GM10847 (cell line): Measurements from ENCODE around the gene FREY1.

ENCODE experiments used
- POLR2A ChIP-seq: IDR thresholded peaks from 2 replicates; pipeline ENCODE4 v1.6.1; 2011; ENCODE audit not compliant: insufficient read length; ENCODE audit errors: extremely low read depth

FREY1 gene

GRCh38 chr11:45879803-45880686 is 27.0 kb downstream of the FREY1 start:
- TF ChIP-seq POLR2A: no peak

DNA sequence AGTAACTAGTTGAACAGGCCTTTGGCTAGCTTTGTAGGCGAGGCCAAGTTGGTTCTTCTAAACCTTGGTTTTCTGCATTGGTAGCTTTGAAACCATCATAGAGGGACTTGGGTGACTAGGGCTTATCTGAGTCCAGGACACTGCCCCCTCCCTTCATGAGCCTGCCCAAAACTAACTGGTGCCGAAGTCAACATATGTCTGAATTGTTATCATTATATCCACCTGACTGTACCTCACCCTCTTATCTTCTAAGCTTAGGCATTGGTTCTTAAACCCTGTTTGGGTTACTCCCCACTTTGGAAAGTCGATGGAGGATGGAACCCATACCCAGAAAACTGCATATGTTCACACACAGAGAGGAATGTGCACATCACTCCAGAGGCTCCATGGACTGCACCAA is 29.2 kb downstream of the FREY1 start:
- TF ChIP-seq POLR2A: no peak

DNA sequence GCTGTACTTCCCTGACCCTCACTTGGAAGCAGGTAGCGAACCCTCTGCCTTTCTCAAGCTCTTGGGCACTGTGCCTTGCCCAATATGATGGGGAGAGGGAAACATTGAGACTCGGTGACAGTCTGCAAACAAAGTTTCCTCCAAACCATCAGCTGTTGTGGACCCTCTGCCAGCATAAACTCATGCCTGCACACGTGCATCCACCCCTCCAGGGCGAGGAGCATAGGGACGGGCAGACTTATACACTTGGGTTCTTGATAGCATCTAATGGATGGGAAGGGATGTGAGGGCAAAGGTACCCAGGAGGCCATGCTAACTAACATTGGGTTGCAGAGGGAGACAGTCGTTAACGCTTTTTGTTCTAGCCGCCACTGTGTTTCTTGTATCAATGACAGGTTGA is 29.9 kb downstream of the FREY1 start:
- no peak for TF ChIP-seq POLR2A

DNA sequence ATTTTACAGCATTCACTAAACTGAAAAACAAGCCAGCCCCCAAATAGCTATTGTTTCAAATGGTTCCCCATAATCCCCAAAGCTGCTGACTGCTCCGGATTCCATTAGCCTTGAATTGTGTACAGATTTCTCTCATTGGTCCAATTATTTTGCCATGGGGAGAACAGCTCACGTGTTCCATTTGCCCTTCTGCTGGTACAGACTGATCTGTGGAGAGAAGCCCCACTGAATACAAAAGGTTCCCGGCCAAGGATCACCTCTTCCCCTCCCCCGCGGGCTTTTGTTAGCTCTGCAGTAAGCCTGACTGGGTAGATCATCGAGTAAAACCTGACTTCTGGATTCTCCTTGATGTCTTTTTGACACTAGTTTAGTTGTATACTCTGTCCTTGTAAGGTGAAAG is 30.7 kb downstream of the FREY1 start:
- TF ChIP-seq POLR2A: no peak

DNA sequence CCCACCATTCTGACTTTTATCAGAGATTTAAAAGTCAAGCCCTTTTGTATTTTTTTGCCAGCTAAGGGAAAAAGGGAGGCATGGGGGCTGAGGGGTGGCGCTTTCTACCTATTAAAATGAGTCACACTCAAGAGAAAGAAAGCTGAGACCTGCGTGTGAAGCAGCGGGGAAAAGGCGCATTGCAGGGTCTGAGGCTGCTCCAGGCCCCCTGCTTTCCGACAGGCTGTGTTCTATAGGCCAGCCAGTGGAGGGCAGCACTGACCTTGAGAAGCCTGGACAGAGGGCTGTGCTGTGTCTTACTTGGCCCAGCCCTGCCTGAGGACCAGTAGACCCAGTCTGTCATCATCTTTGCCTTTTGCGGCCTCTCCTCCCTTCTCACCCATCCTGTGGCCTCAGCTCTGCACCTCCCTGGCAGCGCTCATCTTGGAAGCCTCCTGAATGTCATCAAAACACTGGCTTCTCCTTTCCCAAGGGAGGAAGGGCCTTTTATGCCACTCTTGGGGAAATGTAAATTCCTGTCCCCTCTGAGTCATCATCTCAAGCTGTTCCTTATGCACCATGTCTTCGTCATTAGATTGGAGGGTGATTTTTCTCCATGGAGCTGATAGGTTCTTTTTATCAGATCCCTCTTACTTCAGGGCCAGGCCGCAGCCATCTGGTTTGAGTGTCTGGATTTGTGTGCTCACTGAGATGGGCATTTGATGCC is 34.3 kb downstream of the FREY1 start:
- TF ChIP-seq POLR2A: no peak

- no peak for TF ChIP-seq POLR2A
Measured at GRCh38 chr11:45871638-45872037, 35.4 kb downstream of the FREY1 start.

GRCh38 chr11:45870706-45871105 is 36.4 kb downstream of the FREY1 start:
- no peak for TF ChIP-seq POLR2A

GRCh38 chr11:45869551-45869950 is 37.5 kb downstream of the FREY1 start:
- no peak for TF ChIP-seq POLR2A

- no peak for TF ChIP-seq POLR2A
Measured at GRCh38 chr11:45864041-45864440, 43.0 kb downstream of the FREY1 start.

DNA sequence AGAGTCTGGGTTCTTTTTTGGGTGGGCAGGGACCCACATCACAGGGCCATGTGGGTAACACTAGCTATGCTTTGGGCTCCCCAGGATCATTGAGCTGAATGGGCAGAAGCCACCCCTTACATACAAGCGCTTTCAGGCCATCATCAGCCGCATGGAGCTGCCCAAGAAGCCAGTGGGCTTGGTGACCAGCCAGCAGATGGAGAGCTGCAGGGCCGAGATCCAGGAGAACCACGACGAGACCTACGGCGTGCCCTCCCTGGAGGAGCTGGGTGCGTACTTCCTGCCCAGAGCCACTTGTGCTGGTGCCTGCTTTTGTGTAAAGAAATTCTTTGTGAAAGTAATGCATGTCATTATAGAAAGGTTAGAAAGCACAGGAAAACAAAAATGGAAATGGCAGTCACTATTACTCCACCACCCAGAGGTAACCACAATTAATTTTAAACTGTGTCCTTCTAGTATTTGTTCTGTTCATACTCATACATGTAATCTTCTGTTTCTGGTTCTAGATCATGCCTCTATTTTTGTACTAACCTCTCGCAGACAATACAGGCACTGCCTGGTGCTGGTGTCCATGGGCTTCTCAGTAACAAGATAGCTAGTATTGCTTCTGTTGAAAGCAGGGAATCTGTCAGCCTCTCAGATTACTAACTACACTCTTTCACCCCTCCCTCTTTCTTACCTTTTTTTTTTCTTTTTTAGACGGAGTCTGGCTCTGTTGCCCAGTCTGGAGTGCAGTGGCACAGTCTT is 46.1 kb downstream of the FREY1 start:
- TF ChIP-seq POLR2A: no peak

GRCh38 chr11:45860348-45860747 is 46.7 kb downstream of the FREY1 start:
- no peak for TF ChIP-seq POLR2A

- no peak for TF ChIP-seq POLR2A
Measured at GRCh38 chr11:45859661-45860140, 47.4 kb downstream of the FREY1 start.

GRCh38 chr11:45858751-45859398 is 48.2 kb downstream of the FREY1 start:
- TF ChIP-seq POLR2A: no peak

DNA sequence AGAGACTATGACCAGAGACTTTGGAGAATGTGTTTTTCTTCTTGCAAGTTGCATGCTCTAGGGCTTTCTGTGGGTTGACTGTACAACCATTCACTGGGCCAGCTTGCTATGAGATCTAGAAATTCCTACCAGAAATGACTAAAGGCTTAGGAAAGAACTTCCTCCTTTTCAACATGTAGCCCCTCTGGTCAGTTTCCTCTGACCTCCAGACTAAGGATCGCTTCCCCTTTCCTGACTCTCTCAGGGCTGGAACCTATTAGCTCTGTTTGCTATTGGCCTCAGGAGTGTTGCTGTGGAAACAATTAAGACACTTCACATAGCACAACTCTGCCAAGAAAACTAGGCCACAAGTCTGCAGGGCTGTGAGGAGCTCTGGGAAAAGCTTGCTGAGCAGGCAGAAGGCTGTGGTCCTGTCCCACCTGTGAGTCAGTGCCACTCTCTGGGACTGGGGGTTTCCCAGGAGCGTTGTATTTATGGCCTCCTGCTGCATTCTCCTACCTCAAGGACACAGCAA is 49.1 kb downstream of the FREY1 start:
- no peak for TF ChIP-seq POLR2A
